Right renal pelvis (tissue), 4 donors: Measurements from ENCODE around the gene MXD4. TPM values are rescaled to one million over a fixed set of nuclear protein-coding genes. Genes with fewer than 3 reads are reported as not detected.
"Not testable (repeated sequence)": the region's sequence is repeated elsewhere in the genome, so short reads cannot be mapped to it uniquely, and the experiment has no call there.

Experiments used
- DNase-seq, 4 donors: peaks; one replicate each; pipeline ENCODE4 v3.0.0-alpha.2; 2013; ENCODE audit warnings: low read depth in 4 of 4, low spot score in 3 of 4, missing footprints in 1 of 4
- polyA plus RNA-seq, 4 donors: library from polyadenylated mRNA; unstranded; fragments of 120-200 nt; gene quantifications; one replicate each; pipeline ENCODE4 v1.2.1, GENCODE V29; 2013; ENCODE audit not compliant: insufficient read length in 4 of 4

MXD4 gene
- polyA plus RNA-seq, 4 donors, result 59.8 to 69.4 (median 62.4) TPM

DNA sequence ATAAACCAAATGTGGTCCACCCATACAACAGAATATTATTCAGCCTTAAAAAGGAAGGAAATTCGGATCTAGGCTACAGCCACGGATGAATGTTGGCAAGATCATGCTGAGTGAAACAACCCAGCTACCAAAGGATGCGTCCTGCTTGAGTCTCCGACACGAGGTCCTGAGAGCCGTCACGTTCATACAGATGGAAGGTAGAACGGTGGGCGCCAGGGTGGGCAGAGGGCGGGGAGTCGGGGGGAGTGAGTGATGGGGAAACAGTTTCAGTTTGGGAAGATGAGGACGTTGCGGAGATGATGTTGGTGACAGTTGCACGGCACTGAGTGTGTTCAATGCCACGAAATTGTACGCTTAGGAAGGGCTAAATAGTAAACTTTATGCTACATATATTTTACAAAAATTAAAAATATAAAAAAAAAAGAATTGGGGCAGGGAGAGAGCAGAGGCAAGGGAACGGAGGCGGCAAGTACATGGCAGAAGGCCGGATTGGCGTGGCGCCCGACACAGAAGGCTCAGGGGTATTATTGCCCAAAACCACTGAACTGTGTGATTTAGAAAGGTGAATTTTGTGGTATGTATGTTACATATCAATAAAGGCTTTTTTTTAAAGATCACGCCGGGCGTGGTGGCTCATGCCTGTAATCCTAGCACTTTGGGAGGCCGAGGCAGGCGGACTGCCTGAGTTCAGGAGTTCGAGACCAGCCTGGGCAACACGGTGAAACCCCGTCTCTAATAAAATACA, 14.8 kb upstream of the MXD4 start:
- DNase-seq, result no peak

GRCh38 chr4:2275546-2276251, 13.8 kb upstream of the MXD4 start:
- DNase-seq, result no peak

- DNase-seq, result not testable (repeated sequence)
Observed at GRCh38 chr4:2275044-2275397, 13.1 kb upstream of the MXD4 start.

- DNase-seq, result no peak
Observed at GRCh38 chr4:2274320-2275043, 12.6 kb upstream of the MXD4 start.

- no peak for DNase-seq
Observed at GRCh38 chr4:2273657-2274319, 11.9 kb upstream of the MXD4 start.

GRCh38 chr4:2273221-2273620, 11.3 kb upstream of the MXD4 start:
- no peak for DNase-seq

- DNase-seq, result no peak
Observed at GRCh38 chr4:2272828-2273120, 10.9 kb upstream of the MXD4 start.

- no peak for DNase-seq
Observed at GRCh38 chr4:2272026-2272827, 10.3 kb upstream of the MXD4 start.

GRCh38 chr4:2271279-2272025, 9.5 kb upstream of the MXD4 start:
- DNase-seq, result no peak

GRCh38 chr4:2270341-2271165, 8.6 kb upstream of the MXD4 start:
- DNase-seq, result no peak

GRCh38 chr4:2269618-2270163, 7.8 kb upstream of the MXD4 start:
- no peak for DNase-seq

- DNase-seq, result no peak
Observed at GRCh38 chr4:2269206-2269531, 7.3 kb upstream of the MXD4 start.

GRCh38 chr4:2268357-2269205, 6.7 kb upstream of the MXD4 start:
- DNase-seq, result no peak

GRCh38 chr4:2267841-2268240, 5.9 kb upstream of the MXD4 start:
- no peak for DNase-seq

- no peak for DNase-seq
Observed at GRCh38 chr4:2267320-2267811, 5.5 kb upstream of the MXD4 start.

DNA sequence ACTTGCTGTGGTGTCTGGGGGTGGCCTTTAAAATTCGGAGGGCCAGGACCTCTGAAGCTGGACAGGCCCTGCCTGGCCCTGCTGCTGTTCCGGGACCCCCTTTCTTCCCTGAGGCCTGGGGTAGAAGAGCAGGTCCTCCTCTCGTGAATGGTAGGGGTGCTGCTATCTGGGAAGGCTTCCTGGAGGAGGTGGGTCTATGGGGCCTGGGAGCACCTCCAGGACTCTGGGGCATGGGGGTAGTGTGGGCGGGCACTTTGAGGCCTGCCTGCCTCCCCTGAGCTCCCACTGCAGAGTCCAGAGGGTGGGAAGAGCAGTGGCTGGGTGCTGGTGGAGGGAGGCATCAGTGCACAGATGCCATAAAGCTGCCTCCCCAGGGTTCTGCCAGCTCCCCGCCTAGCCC, 4.9 kb upstream of the MXD4 start:
- DNase-seq, result no peak

GRCh38 chr4:2266181-2266580, 4.3 kb upstream of the MXD4 start:
- DNase-seq, result no peak
